GM12878 (cell line): ENCODE data around the gene EI24. TPM values are rescaled to one million over a fixed set of nuclear protein-coding genes. Genes with fewer than 3 reads are reported as not detected.

ENCODE experiments used
- ATF7 ChIP-seq: fragments of 450-650 bp; IDR thresholded peaks from 2 replicates; pipeline ENCODE4 v1.6.1; 2016; ENCODE audit warnings: low read depth, mild to moderate bottlenecking
- BACH1 ChIP-seq: fragments of 450-650 bp; IDR thresholded peaks from 2 replicates; pipeline ENCODE4 v1.6.1; 2017; ENCODE audit warnings: mild to moderate bottlenecking, borderline replicate concordance
- BMI1 ChIP-seq: fragments of 450-650 bp; IDR thresholded peaks from 2 replicates; pipeline ENCODE4 v1.6.1; 2016; ENCODE audit warnings: mild to moderate bottlenecking, moderate library complexity, borderline replicate concordance
- CBX5 ChIP-seq: sonication (generic); IDR thresholded peaks from 2 replicates; pipeline ENCODE4 v1.6.1; 2016; ENCODE audit warnings: low read depth, moderate library complexity, mild to moderate bottlenecking, inconsistent platforms
- HDGF ChIP-seq: fragments of 450-650 bp; IDR thresholded peaks from 2 replicates; pipeline ENCODE4 v1.6.1; 2016; ENCODE audit warnings: antibody characterized with exemption
- MTA2 ChIP-seq: fragments of 450-650 bp; IDR thresholded peaks from 2 replicates; pipeline ENCODE4 v1.6.1; 2016; ENCODE audit warnings: low read depth, mild to moderate bottlenecking, moderate library complexity
- NBN ChIP-seq: fragments of 450-650 bp; IDR thresholded peaks from 2 replicates; pipeline ENCODE4 v1.6.1; 2016
- NKRF ChIP-seq: fragments of 450-650 bp; conservative IDR thresholded peaks from 2 replicates; pipeline ENCODE4 v1.6.1; 2017; ENCODE audit warnings: mild to moderate bottlenecking, moderate library complexity
- POLR2AphosphoS2 ChIP-seq: IDR thresholded peaks from 2 replicates; pipeline ENCODE4 v1.6.1; 2011; ENCODE audit warnings: low read depth, mild to moderate bottlenecking, low read length, improper control_type of control experiment, moderate library complexity
- RAD21 ChIP-seq: IDR thresholded peaks from 2 replicates; pipeline ENCODE4 v1.6.1; 2011; ENCODE audit warnings: mild to moderate bottlenecking, low read depth, low read length, moderate library complexity; ENCODE audit not compliant: insufficient read depth
- RCOR1 ChIP-seq: conservative IDR thresholded peaks from 2 replicates; pipeline ENCODE4 v1.6.1; 2012; ENCODE audit warnings: low read depth, low read length, improper control_type of control experiment
- RELB ChIP-seq: fragments of 450-650 bp; IDR thresholded peaks from 2 replicates; pipeline ENCODE4 v1.6.1; 2017; ENCODE audit warnings: low read depth, mild to moderate bottlenecking, moderate library complexity
- SIN3A ChIP-seq: IDR thresholded peaks from 2 replicates; pipeline ENCODE4 v1.6.1; 2012; ENCODE audit warnings: low read depth, low read length, improper control_type of control experiment
- SIX5 ChIP-seq: IDR thresholded peaks from 2 replicates; pipeline ENCODE4 v1.6.1; 2011; ENCODE audit warnings: mild to moderate bottlenecking, low read depth, low read length, moderate library complexity; ENCODE audit not compliant: severe bottlenecking
- TCF7 ChIP-seq: IDR thresholded peaks from 2 replicates; pipeline ENCODE4 v1.6.1; 2014; ENCODE audit warnings: antibody characterized with exemption, borderline replicate concordance
- YY1 ChIP-seq: IDR thresholded peaks from 2 replicates; pipeline ENCODE4 v1.6.1; 2011; ENCODE audit warnings: low read depth, mild to moderate bottlenecking, low read length
- polyA plus RNA-seq, 11 experiments: library from polyadenylated mRNA; depleted of rRNA in 4 of 11; unstranded in 6 of 11; stranded (reverse) in 5 of 11; fragments of >200 nt; fragmentation: Nextera tagmentation in 4 of 11; fragmentation: Illumina TruSeq in 1 of 11; extraction: Ambion mirVana in 4 of 11; extraction: Trizol in 1 of 11; gene quantifications; 1 replicate in 1 of 11; 2 replicates in 10 of 11; pipeline versions ENCODE4 v1.2.1 to v1.2.3, GENCODE V29; 2011 to 2016; ENCODE audit warnings: inconsistent platforms in 2 of 11, missing spikeins in 2 of 11, low read depth in 1 of 11
- total RNA-seq, 4 experiments: library from RNA; depleted of rRNA in 3 of 4; stranded (reverse); fragments of >200 nt in 3 of 4; fragmentation: Illumina TruSeq in 1 of 4; extraction: Trizol in 1 of 4; gene quantifications; 2 replicates each; pipeline versions ENCODE4 v1.2.1 to v1.2.3, GENCODE V29; 2013 to 2021
- TF ChIP-seq, protein P1 (sequence below): fragments of 450-650 bp; IDR thresholded peaks from 2 replicates; pipeline ENCODE4 v1.6.1; 2016; ENCODE audit warnings: mild to moderate bottlenecking
- TF ChIP-seq, protein P2 (sequence below): fragments of 450-650 bp; IDR thresholded peaks from 2 replicates; pipeline ENCODE4 v1.6.1; 2016; ENCODE audit warnings: mild to moderate bottlenecking
- TF ChIP-seq, protein P3 (sequence below): fragments of 450-650 bp; formaldehyde crosslinking; IDR thresholded peaks from 2 replicates; pipeline ENCODE4 v1.4.0; 2020; ENCODE audit warnings: mild to moderate bottlenecking, moderate library complexity
- TF ChIP-seq, protein P4 (sequence below): IDR thresholded peaks from 2 replicates; pipeline ENCODE4 v1.6.1; 2011; ENCODE audit warnings: low read depth, mild to moderate bottlenecking, low read length, moderate library complexity, borderline replicate concordance; ENCODE audit errors: extremely low read depth

The EI24 gene
- total and polyA plus RNA-seq, 10 of the 15 experiments (the other 5 are each of a cell fraction or from before 2014, with no cell fraction given) = 20.3 to 127 (median 70.4) TPM

- TF ChIP-seq RELB (peak; percentile 82), NKRF (peak; percentile 97), HDGF (peak; percentile 66; the same call in 1 of the 2 replicates), RAD21 (no peak), TCF7 (no peak), NBN (peak; percentile 90), YY1 (peak; percentile 83), RCOR1 (0 out of 2 replicates have a peak, but pooled peaks have one; percentile 32), SIX5 (no peak), BACH1 (peak; percentile 26; the same call in 1 of the 2 replicates), CBX5 (peak; percentile 59; the same call in 1 of the 2 replicates), SIN3A (peak; percentile 79), ATF7 (peak; percentile 59), POLR2AphosphoS2 (peak; percentile 96), MTA2 (no peak), BMI1 (peak; percentile 22; the same call in 1 of the 2 replicates)
- TF ChIP-seq, protein P1, sequence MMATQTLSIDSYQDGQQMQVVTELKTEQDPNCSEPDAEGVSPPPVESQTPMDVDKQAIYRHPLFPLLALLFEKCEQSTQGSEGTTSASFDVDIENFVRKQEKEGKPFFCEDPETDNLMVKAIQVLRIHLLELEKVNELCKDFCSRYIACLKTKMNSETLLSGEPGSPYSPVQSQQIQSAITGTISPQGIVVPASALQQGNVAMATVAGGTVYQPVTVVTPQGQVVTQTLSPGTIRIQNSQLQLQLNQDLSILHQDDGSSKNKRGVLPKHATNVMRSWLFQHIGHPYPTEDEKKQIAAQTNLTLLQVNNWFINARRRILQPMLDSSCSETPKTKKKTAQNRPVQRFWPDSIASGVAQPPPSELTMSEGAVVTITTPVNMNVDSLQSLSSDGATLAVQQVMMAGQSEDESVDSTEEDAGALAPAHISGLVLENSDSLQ = peak; percentile 37; the same call in 1 of the 2 replicates
- TF ChIP-seq, protein P2, sequence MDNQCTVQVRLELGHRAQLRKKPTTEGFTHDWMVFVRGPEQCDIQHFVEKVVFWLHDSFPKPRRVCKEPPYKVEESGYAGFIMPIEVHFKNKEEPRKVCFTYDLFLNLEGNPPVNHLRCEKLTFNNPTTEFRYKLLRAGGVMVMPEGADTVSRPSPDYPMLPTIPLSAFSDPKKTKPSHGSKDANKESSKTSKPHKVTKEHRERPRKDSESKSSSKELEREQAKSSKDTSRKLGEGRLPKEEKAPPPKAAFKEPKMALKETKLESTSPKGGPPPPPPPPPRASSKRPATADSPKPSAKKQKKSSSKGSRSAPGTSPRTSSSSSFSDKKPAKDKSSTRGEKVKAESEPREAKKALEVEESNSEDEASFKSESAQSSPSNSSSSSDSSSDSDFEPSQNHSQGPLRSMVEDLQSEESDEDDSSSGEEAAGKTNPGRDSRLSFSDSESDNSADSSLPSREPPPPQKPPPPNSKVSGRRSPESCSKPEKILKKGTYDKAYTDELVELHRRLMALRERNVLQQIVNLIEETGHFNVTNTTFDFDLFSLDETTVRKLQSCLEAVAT = peak; percentile 68; the same call in 1 of the 2 replicates
- TF ChIP-seq, protein P3, sequence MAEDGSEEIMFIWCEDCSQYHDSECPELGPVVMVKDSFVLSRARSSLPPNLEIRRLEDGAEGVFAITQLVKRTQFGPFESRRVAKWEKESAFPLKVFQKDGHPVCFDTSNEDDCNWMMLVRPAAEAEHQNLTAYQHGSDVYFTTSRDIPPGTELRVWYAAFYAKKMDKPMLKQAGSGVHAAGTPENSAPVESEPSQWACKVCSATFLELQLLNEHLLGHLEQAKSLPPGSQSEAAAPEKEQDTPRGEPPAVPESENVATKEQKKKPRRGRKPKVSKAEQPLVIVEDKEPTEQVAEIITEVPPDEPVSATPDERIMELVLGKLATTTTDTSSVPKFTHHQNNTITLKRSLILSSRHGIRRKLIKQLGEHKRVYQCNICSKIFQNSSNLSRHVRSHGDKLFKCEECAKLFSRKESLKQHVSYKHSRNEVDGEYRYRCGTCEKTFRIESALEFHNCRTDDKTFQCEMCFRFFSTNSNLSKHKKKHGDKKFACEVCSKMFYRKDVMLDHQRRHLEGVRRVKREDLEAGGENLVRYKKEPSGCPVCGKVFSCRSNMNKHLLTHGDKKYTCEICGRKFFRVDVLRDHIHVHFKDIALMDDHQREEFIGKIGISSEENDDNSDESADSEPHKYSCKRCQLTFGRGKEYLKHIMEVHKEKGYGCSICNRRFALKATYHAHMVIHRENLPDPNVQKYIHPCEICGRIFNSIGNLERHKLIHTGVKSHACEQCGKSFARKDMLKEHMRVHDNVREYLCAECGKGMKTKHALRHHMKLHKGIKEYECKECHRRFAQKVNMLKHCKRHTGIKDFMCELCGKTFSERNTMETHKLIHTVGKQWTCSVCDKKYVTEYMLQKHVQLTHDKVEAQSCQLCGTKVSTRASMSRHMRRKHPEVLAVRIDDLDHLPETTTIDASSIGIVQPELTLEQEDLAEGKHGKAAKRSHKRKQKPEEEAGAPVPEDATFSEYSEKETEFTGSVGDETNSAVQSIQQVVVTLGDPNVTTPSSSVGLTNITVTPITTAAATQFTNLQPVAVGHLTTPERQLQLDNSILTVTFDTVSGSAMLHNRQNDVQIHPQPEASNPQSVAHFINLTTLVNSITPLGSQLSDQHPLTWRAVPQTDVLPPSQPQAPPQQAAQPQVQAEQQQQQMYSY (CRISPR knock-in tag) = no peak
- TF ChIP-seq, protein P4, sequence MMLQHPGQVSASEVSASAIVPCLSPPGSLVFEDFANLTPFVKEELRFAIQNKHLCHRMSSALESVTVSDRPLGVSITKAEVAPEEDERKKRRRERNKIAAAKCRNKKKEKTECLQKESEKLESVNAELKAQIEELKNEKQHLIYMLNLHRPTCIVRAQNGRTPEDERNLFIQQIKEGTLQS = peak; percentile 71; the same call in 1 of the 2 replicates
Observed at GRCh38 chr11:125625630-125626287, 56.5 kb downstream of the EI24 start (continued).
